ENCODE results near the gene SPG7.

- no peak for TF ChIP-seq ZNF23 (tag by site-specific recombination; IDR thresholded peaks at IDR 0.05; ENCODE audit: borderline replicate concordance)
- TF ChIP-seq ZNF600 (tag by site-specific recombination; IDR thresholded peaks at IDR 0.05), result no peak
- TF ChIP-seq CTCF (tag by site-specific recombination; IDR thresholded peaks at IDR 0.05), result no peak
- no peak for TF ChIP-seq ZNF610 (tag by site-specific recombination; IDR thresholded peaks at IDR 0.05; ENCODE audit: borderline replicate concordance)
- no peak for TF ChIP-seq ZNF26 (tag by site-specific recombination; IDR thresholded peaks at IDR 0.05)
- no peak for TF ChIP-seq PRDM4 (tag by site-specific recombination; IDR thresholded peaks at IDR 0.05)
- no peak for TF ChIP-seq ZNF423 (tag by site-specific recombination; IDR thresholded peaks at IDR 0.05)
Observed at GRCh38 chr16:89467382-89467781, 40.8 kb upstream of the SPG7 start.

All from HEK293 (cell line).